Measurements from ENCODE around the gene LIPK. TPM values are rescaled to one million over a fixed set of nuclear protein-coding genes. Genes with fewer than 3 reads are reported as not detected.

Gene LIPK
- polyA plus RNA-seq, 1 donor (not counting 4 experiments of a cell fraction or from before 2014, with no cell fraction given): 0.56 TPM

DNA sequence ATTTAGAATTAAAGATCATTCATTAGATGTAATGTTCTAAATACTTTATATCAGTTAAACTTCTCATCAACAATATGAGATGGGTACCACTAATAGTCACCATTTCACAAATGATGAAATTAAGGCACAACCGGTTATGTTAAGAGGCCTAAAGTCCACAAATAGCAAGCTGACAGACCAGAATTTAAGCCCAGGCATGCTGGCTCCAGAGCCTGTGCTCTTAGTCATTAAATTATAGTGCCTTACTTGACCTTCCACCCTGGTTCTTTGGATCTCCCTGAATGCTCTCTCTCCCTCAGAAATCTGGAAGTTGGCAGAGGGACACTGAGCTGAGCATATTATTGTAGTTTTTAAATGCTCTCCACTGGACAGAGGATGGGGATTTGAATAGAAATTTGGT, 57.4 kb downstream of the LIPK start:
- Histone ChIP-seq H3K27me3 (ENCODE audit: control insufficient read depth, extremely low read depth, insufficient read depth, low read length) (no peaks in the 10 kb centered on the region), H3K79me2 (ENCODE audit: control insufficient read depth, insufficient read depth, low read length) (no peaks in the 10 kb centered on the region), H3K9me1 (ENCODE audit: control insufficient read depth, extremely low read depth, insufficient read depth, low read length) (no peaks in the 10 kb centered on the region), H3K9me3 (ENCODE audit: control insufficient read depth, low read depth, low read length) (no peaks in the 10 kb centered on the region), H4K20me1 (ENCODE audit: control insufficient read depth, extremely low read depth, insufficient read depth, low read length) (no peaks in the 10 kb centered on the region), H3K4me2 (ENCODE audit: control insufficient read depth, extremely low read depth, insufficient read depth, low read depth, low read length) (no peak overlapping the region), H3K27ac (ENCODE audit: control insufficient read depth, insufficient read depth, low read length) (no peak overlapping the region), H3K4me3 (ENCODE audit: control insufficient read depth in 2 of 3, extremely low read depth in 1 of 3, insufficient read depth in 2 of 3, low read depth in 1 of 3, low read length in 3 of 3) (no peak overlapping the region), H3K9ac (ENCODE audit: control insufficient read depth, extremely low read depth, insufficient read depth, low read length) (no peak overlapping the region), H3K4me1 (ENCODE audit: control insufficient read depth, extremely low read depth, insufficient read depth, low read length) (peaks cover 3% of the 10 kb centered on the region), H3K36me3 (ENCODE audit: control insufficient read depth in 2 of 2, extremely low read depth in 1 of 2, insufficient read depth in 2 of 2, low read length in 2 of 2) (no peaks in the 10 kb centered on the region), H2AFZ (ENCODE audit: control insufficient read depth, low read length) (no peak overlapping the region)
- FAIRE-seq: no peak
- no peak for DNase-seq (ENCODE audit: low read depth, low spot score)
- dilution Hi-C loops (cut with MboI; ENCODE audit: extremely low pct_ligation_motif_present, low sequenced_read_pairs): no loop called here
- no peak for TF ChIP-seq EZH2 (IDR thresholded peaks at IDR 0.05; ENCODE audit: low read length)
- TF ChIP-seq, protein P1, sequence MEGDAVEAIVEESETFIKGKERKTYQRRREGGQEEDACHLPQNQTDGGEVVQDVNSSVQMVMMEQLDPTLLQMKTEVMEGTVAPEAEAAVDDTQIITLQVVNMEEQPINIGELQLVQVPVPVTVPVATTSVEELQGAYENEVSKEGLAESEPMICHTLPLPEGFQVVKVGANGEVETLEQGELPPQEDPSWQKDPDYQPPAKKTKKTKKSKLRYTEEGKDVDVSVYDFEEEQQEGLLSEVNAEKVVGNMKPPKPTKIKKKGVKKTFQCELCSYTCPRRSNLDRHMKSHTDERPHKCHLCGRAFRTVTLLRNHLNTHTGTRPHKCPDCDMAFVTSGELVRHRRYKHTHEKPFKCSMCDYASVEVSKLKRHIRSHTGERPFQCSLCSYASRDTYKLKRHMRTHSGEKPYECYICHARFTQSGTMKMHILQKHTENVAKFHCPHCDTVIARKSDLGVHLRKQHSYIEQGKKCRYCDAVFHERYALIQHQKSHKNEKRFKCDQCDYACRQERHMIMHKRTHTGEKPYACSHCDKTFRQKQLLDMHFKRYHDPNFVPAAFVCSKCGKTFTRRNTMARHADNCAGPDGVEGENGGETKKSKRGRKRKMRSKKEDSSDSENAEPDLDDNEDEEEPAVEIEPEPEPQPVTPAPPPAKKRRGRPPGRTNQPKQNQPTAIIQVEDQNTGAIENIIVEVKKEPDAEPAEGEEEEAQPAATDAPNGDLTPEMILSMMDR (optimal IDR thresholded peaks at IDR 0.05 in 1 of 3, IDR thresholded peaks at IDR 0.05 in 1 of 3, conservative IDR thresholded peaks at IDR 0.05 in 1 of 3; ENCODE audit: extremely low read depth in 1 of 3, insufficient read depth in 2 of 3, low read length in 3 of 3): no peak

DNA sequence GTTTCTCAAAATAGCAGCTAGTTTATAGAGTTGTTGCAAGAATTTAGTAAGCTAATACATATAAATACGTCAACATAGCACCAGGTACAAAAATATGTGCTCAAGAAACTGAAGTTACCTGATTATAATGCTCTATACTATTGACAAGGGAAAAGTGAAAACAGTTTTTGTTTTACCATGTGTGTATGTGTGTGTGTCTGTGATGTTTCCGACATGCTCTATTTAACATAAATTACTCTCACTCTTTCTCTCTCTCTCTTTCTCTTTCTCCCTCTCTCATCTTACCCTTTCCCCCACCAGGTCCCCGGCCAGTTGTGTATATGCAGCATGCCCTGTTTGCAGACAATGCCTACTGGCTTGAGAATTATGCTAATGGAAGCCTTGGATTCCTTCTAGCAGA, 58.1 kb downstream of the LIPK start:
- Histone ChIP-seq H2AFZ (ENCODE audit: control insufficient read depth, low read length) (no peak overlapping the region), H3K27ac (ENCODE audit: control insufficient read depth, insufficient read depth, low read length) (no peak overlapping the region), H3K9me1 (ENCODE audit: control insufficient read depth, extremely low read depth, insufficient read depth, low read length) (no peaks in the 10 kb centered on the region), H3K9ac (ENCODE audit: control insufficient read depth, extremely low read depth, insufficient read depth, low read length) (no peak overlapping the region), H3K27me3 (ENCODE audit: control insufficient read depth, extremely low read depth, insufficient read depth, low read length) (no peaks in the 10 kb centered on the region), H3K4me3 (ENCODE audit: control insufficient read depth in 2 of 3, extremely low read depth in 1 of 3, insufficient read depth in 2 of 3, low read depth in 1 of 3, low read length in 3 of 3) (no peak overlapping the region), H3K9me3 (ENCODE audit: control insufficient read depth, low read depth, low read length) (no peaks in the 10 kb centered on the region), H3K4me1 (ENCODE audit: control insufficient read depth, extremely low read depth, insufficient read depth, low read length) (peaks cover 3% of the 10 kb centered on the region), H3K79me2 (ENCODE audit: control insufficient read depth, insufficient read depth, low read length) (no peaks in the 10 kb centered on the region), H3K4me2 (ENCODE audit: control insufficient read depth, extremely low read depth, insufficient read depth, low read depth, low read length) (no peak overlapping the region), H3K36me3 (ENCODE audit: control insufficient read depth in 2 of 2, extremely low read depth in 1 of 2, insufficient read depth in 2 of 2, low read length in 2 of 2) (no peaks in the 10 kb centered on the region), H4K20me1 (ENCODE audit: control insufficient read depth, extremely low read depth, insufficient read depth, low read length) (no peaks in the 10 kb centered on the region)
- dilution Hi-C loops (cut with MboI; ENCODE audit: extremely low pct_ligation_motif_present, low sequenced_read_pairs): no loop called here
- DNase-seq (ENCODE audit: low read depth, low spot score) (no peak), FAIRE-seq (no peak)
- TF ChIP-seq EZH2 (IDR thresholded peaks at IDR 0.05; ENCODE audit: low read length): no peak
- TF ChIP-seq, protein P1 (optimal IDR thresholded peaks at IDR 0.05 in 1 of 3, IDR thresholded peaks at IDR 0.05 in 1 of 3, conservative IDR thresholded peaks at IDR 0.05 in 1 of 3; ENCODE audit: extremely low read depth in 1 of 3, insufficient read depth in 2 of 3, low read length in 3 of 3): no peak
